D721Med (cell line): ENCODE data around the gene CYP26B1.

Experiments
- DNase-seq: peaks from one replicate; pipeline ENCODE4 v3.0.0; 2011; ENCODE audit warnings: low spot score; ENCODE audit not compliant: insufficient read length
- FAIRE-seq: peaks from 2 replicates; lab custom pipeline; 2011; peaks lifted over from hg19 to GRCh38; lab: Jason Lieb, UNC
- TF ChIP-seq, protein P1 (sequence below): IDR thresholded peaks from 2 replicates; pipeline ENCODE4 v1.5.1; 2012; ENCODE audit warnings: mild to moderate bottlenecking, control low read depth; ENCODE audit not compliant: insufficient read depth; ENCODE audit errors: missing control alignments

The CYP26B1 gene

DNA sequence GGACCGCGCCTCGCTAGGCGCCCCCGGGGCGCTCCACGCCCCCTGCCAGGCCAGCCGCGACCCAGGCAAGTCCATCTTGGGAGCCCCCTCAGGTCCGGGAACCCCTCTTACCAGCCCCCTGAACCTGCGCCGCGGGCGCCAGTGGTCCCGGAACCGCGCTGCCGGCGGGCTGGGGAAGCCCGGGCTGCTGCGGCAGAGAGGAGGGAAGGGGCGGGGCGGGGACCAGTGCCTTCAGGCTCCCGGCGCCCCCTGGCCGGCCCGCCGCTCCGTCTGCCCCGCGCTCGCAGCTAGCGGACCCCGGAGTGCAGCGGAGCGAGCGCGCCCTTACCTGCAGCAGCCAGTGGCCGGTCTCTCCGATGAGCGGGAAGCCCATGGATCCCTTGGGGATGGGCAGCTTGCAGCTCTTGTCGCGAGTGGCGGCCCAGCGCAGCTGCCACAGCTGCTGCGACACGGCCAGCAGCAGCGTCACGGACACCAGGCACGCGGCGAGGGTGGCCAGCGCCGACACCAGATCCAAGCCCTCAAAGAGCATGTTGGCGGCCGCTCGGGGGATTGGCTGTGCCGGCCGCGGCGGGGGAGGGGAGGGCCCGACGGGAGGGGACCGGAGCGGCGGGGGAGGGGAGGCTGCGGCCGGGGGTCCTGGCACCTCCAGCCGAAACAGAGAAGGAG lies at the start of gene CYP26B1:
CYP26B1 (minus strand) TSS at position 560 of the 669 bp plus-strand sequence; CDS start at position 532, 28 bp downstream.
- TF ChIP-seq, protein P1, sequence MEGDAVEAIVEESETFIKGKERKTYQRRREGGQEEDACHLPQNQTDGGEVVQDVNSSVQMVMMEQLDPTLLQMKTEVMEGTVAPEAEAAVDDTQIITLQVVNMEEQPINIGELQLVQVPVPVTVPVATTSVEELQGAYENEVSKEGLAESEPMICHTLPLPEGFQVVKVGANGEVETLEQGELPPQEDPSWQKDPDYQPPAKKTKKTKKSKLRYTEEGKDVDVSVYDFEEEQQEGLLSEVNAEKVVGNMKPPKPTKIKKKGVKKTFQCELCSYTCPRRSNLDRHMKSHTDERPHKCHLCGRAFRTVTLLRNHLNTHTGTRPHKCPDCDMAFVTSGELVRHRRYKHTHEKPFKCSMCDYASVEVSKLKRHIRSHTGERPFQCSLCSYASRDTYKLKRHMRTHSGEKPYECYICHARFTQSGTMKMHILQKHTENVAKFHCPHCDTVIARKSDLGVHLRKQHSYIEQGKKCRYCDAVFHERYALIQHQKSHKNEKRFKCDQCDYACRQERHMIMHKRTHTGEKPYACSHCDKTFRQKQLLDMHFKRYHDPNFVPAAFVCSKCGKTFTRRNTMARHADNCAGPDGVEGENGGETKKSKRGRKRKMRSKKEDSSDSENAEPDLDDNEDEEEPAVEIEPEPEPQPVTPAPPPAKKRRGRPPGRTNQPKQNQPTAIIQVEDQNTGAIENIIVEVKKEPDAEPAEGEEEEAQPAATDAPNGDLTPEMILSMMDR = no peak
- DNase-seq = peak; percentile 30
- FAIRE-seq = no peak

- DNase-seq (no peak), FAIRE-seq (no peak)
- TF ChIP-seq, protein P1 = no peak
Measured at GRCh38 chr2:72193723-72194122, 46.1 kb upstream of the CYP26B1 start.

GRCh38 chr2:72191441-72191840 lies 43.8 kb upstream of the CYP26B1 start:
- no peak for FAIRE-seq
- TF ChIP-seq, protein P1 = no peak
- DNase-seq = no peak

- TF ChIP-seq, protein P1 = no peak
- DNase-seq (no peak), FAIRE-seq (no peak)
Measured at GRCh38 chr2:72185206-72185605, 37.5 kb upstream of the CYP26B1 start.

DNA sequence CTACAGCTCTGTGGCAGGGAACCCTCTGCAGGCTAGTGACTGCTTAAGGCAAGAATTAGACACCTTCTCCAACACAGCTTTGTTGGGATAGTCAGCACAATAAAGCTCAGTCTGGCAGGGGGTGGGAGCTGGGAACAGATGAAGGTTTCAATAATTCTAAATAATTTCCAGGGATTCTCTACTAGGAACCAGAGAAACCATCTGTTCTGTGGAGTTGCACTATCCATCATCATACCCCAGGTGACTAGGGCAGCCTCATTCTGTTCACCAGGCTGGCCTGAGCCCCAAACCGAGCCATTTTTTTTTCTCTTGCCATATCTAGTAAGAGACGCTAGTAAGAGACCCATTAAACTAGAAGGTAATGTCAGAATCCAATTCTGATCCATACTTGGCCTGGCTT lies 35.8 kb upstream of the CYP26B1 start:
- DNase-seq (no peak), FAIRE-seq (no peak)
- TF ChIP-seq, protein P1 = no peak

GRCh38 chr2:72183016-72183415 lies 35.4 kb upstream of the CYP26B1 start:
- no peak for DNase-seq
- FAIRE-seq = no peak
- TF ChIP-seq, protein P1 = no peak

DNA sequence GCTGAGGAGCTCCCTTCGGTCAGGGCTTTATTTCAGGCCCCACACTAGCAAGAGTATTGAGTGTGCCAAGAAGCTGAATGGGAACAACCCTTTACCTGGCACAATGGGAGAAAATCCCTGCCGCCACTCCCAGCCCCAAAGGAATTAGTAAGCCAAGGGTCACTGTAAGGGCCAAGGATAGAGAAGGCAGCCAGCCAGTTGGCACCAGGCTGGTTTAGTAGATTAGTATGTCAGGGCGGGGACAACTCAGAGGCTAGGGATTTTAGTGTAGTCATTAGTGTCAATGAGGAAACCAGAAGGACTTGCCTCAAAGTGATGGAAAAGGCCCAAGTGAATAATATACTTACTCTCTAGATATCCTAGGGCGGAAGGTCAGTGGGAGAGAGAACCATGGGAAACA lies 34.9 kb upstream of the CYP26B1 start:
- DNase-seq = no peak
- FAIRE-seq = no peak
- TF ChIP-seq, protein P1 = no peak
